H9 (cell line): ENCODE measurements around the gene CCR1. TPM values are rescaled to one million over a fixed set of nuclear protein-coding genes. Genes with fewer than 3 reads are reported as not detected.

ENCODE experiments used
- DNase-seq: peaks from one replicate; pipeline ENCODE4 v3.0.0-alpha.2; 2017
- H2AFZ ChIP-seq: one replicate; pipeline ENCODE4 v1.6.1; 2013; ENCODE audit warnings: mild to moderate bottlenecking, low read length, control low read depth, moderate library complexity
- H2AK5ac ChIP-seq: 2 replicates; pipeline ENCODE4 v1.6.1; 2013; ENCODE audit warnings: low read length, control low read depth, mixed read lengths; ENCODE audit not compliant: insufficient read length
- H2BK120ac ChIP-seq: one replicate; pipeline ENCODE4 v1.6.1; 2013; ENCODE audit warnings: low read depth, mild to moderate bottlenecking, low read length, control low read depth, inconsistent platforms; ENCODE audit not compliant: poor library complexity, severe bottlenecking
- H2BK12ac ChIP-seq: 2 replicates; pipeline ENCODE4 v1.6.1; 2013; ENCODE audit warnings: low read length, control low read depth, mixed read lengths, low read depth; ENCODE audit not compliant: insufficient read length
- H2BK15ac ChIP-seq: 2 replicates; pipeline ENCODE4 v1.6.1; 2013; ENCODE audit warnings: low read depth, low read length, control low read depth
- H2BK20ac ChIP-seq: one replicate; pipeline ENCODE4 v1.6.1; 2013; ENCODE audit warnings: low read depth, mild to moderate bottlenecking, low read length, control low read depth, inconsistent platforms; ENCODE audit not compliant: poor library complexity, severe bottlenecking
- H2BK5ac ChIP-seq: 2 replicates; pipeline ENCODE4 v1.6.1; 2013; ENCODE audit warnings: low read length, control low read depth, mixed read lengths; ENCODE audit not compliant: insufficient read length
- H3K14ac ChIP-seq: 2 replicates; pipeline ENCODE4 v1.6.1; 2013; ENCODE audit warnings: low read length, control low read depth; ENCODE audit not compliant: insufficient read depth
- H3K18ac ChIP-seq: 2 replicates; pipeline ENCODE4 v1.6.1; 2013; ENCODE audit warnings: low read depth, mild to moderate bottlenecking, mixed read lengths, low read length, control low read depth; ENCODE audit not compliant: insufficient read length
- H3K23ac ChIP-seq: 2 replicates; pipeline ENCODE4 v1.6.1; 2013; ENCODE audit warnings: low read length, control low read depth, mixed read lengths, low read depth; ENCODE audit not compliant: insufficient read length
- H3K23me2 ChIP-seq: 2 replicates; pipeline ENCODE4 v1.6.1; 2013; ENCODE audit warnings: low read depth, mild to moderate bottlenecking, mixed read lengths, low read length, control low read depth; ENCODE audit not compliant: insufficient read length, poor library complexity, severe bottlenecking
- H3K27ac ChIP-seq: 2 replicates; pipeline ENCODE4 v1.5.1; 2013; ENCODE audit warnings: low read length, control low read depth, mixed read lengths, low read depth; ENCODE audit not compliant: insufficient read length
- H3K27me3 ChIP-seq: 2 replicates; pipeline ENCODE4 v1.6.1; 2013; ENCODE audit warnings: low read length, control low read depth, inconsistent platforms; ENCODE audit not compliant: insufficient read depth
- H3K4ac ChIP-seq: 2 replicates; pipeline ENCODE4 v1.6.1; 2013; ENCODE audit warnings: low read depth, mild to moderate bottlenecking, control low read depth, inconsistent platforms, low read length, moderate library complexity
- H3K4me1 ChIP-seq: 2 replicates; pipeline ENCODE4 v1.6.1; 2013; ENCODE audit warnings: low read length, control low read depth, inconsistent platforms; ENCODE audit not compliant: insufficient read depth
- H3K4me2 ChIP-seq: 2 replicates; pipeline ENCODE4 v1.6.1; 2013; ENCODE audit warnings: low read length, control low read depth, mixed read lengths; ENCODE audit not compliant: insufficient read length, insufficient read depth
- H3K56ac ChIP-seq: 2 replicates; pipeline ENCODE4 v1.6.1; 2013; ENCODE audit warnings: low read depth, mild to moderate bottlenecking, mixed read lengths, low read length, control low read depth; ENCODE audit not compliant: insufficient read length
- H3K79me1 ChIP-seq: 2 replicates; pipeline ENCODE4 v1.6.1; 2013; ENCODE audit warnings: low read depth, mild to moderate bottlenecking, moderate library complexity, low read length, control low read depth, inconsistent platforms; ENCODE audit not compliant: insufficient read depth, poor library complexity, severe bottlenecking
- H3K79me2 ChIP-seq: 2 replicates; pipeline ENCODE4 v1.6.1; 2013; ENCODE audit warnings: low read length, control low read depth, inconsistent platforms; ENCODE audit not compliant: insufficient read depth
- H3K9ac ChIP-seq: 2 replicates; pipeline ENCODE4 v1.6.1; 2013; ENCODE audit warnings: low read length, control low read depth, mixed read lengths; ENCODE audit not compliant: insufficient read length; ENCODE audit errors: extremely low read depth
- H3K9me3 ChIP-seq: one replicate; pipeline ENCODE4 v1.6.1; 2013; ENCODE audit warnings: low read depth, low read length, inconsistent platforms; ENCODE audit not compliant: control insufficient read depth
- H3T11ph ChIP-seq: one replicate; pipeline ENCODE4 v1.6.1; 2013; ENCODE audit warnings: mild to moderate bottlenecking, low read length, control low read depth, inconsistent platforms
- H4K20me1 ChIP-seq: one replicate; pipeline ENCODE4 v1.6.1; 2013; ENCODE audit not compliant: control insufficient read depth, insufficient read length, insufficient read depth
- H4K5ac ChIP-seq: 2 replicates; pipeline ENCODE4 v1.6.1; 2013; ENCODE audit warnings: low read depth, mild to moderate bottlenecking, mixed read lengths, low read length, control low read depth; ENCODE audit not compliant: insufficient read length
- H4K8ac ChIP-seq: replicated peaks from 2 replicates; pipeline ENCODE4 v1.6.1; 2013; ENCODE audit warnings: low read length, control low read depth, mixed read lengths, low read depth; ENCODE audit not compliant: insufficient read length
- H4K91ac ChIP-seq: 2 replicates; pipeline ENCODE4 v1.6.1; 2013; ENCODE audit warnings: low read depth, mild to moderate bottlenecking, moderate library complexity, mixed read lengths, low read length, control low read depth; ENCODE audit not compliant: insufficient read length
- H3K27ac Mint-ChIP-seq, 3 experiments: 2 replicates in 2 of 3; 3 replicates in 1 of 3; pipeline ENCODE4 v1.8.0; 2020 to 2021; ENCODE audit warnings: mixed read lengths in 3 of 3, mild to moderate bottlenecking in 1 of 3, moderate library complexity in 1 of 3
- H3K27me3 Mint-ChIP-seq: 2 replicates; pipeline ENCODE4 v1.8.0; 2021; ENCODE audit warnings: low read depth, mild to moderate bottlenecking, moderate library complexity, mixed read lengths
- H3K36me3 Mint-ChIP-seq, 3 experiments: 2 replicates in 2 of 3; 3 replicates in 1 of 3; pipeline ENCODE4 v1.8.0; 2020 to 2021; ENCODE audit warnings: low read depth in 3 of 3, mixed read lengths in 3 of 3; ENCODE audit not compliant: insufficient read depth in 1 of 3
- H3K4me1 Mint-ChIP-seq, 2 experiments: 2 replicates each; pipeline ENCODE4 v1.8.0; 2020; ENCODE audit warnings: mixed read lengths in 2 of 2
- H3K4me3 Mint-ChIP-seq, 2 experiments: 2 replicates in 1 of 2; 3 replicates in 1 of 2; pipeline ENCODE4 v1.8.0; 2020 to 2021; ENCODE audit warnings: mild to moderate bottlenecking in 2 of 2, mixed read lengths in 2 of 2, moderate library complexity in 1 of 2
- H3K9me3 Mint-ChIP-seq, 2 experiments: 2 replicates in 1 of 2; 3 replicates in 1 of 2; pipeline ENCODE4 v1.8.0; 2020; ENCODE audit warnings: mild to moderate bottlenecking in 2 of 2, mixed read lengths in 2 of 2, moderate library complexity in 1 of 2
- WGBS: extraction: QIAGEN DNeasy Blood & Tissue Kit; methylation state at CpG from one replicate; pipeline ENCODE4 v1.1.7; 2013; ENCODE audit warnings: missing lambda C conversion rate, low lambda C conversion rate, mixed read lengths; ENCODE audit not compliant: insufficient read length; ENCODE audit errors: extremely low coverage; 5-methylcytosine and 5-hydroxymethylcytosine counted together
- total RNA-seq: library from RNA; stranded (reverse); gene quantifications from 2 replicates; pipeline ENCODE4 v1.2.1, GENCODE V29; 2021
- TF ChIP-seq, protein P1 (sequence below): fragments of 200-600 bp; sonication (generic); conservative IDR thresholded peaks from 3 replicates; pipeline ENCODE4 v1.8.0; 2021; ENCODE audit warnings: antibody characterized with exemption, mild to moderate bottlenecking

Gene CCR1
- total RNA-seq, 1 experiment from 2014 or later = not detected

DNA sequence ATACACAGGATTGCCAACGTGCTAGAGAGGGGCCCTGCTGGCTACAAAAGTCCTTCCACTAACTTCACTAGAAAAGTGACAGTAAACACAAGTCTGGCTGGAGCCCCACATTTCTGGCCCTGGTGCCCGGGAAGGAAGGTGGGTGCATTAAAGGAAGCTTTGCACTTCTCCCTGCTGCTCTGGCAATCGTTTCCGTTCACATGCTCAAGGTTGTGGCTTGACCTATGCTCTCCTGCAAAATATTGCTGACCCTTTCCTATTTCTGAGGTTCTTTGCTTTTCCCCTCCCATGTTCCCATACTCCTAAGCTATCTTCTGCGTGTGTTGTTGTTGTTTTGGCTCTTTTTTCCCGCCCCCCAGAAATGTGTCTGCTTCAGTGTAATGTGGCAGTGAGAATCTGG, 25.1 kb upstream of the CCR1 start:
- Histone ChIP-seq H3K4me2 (no peak overlapping the region), H3K23me2 (no peaks in the 10 kb centered on the region), H3K27me3 (no peaks in the 10 kb centered on the region), H3T11ph (no peak overlapping the region), H4K20me1 (no peaks in the 10 kb centered on the region), H3K79me2 (no peaks in the 10 kb centered on the region), H3K9ac (no peak overlapping the region), H3K56ac (no peak overlapping the region), H3K18ac (no peak overlapping the region), H3K23ac (no peak overlapping the region), H2BK5ac (no peak overlapping the region), H4K91ac (no peak overlapping the region), H3K9me3 (no peaks in the 10 kb centered on the region), H2AK5ac (no peak overlapping the region), H2AFZ (no peak overlapping the region), H3K14ac (no peak overlapping the region), H4K5ac (no peak overlapping the region), H2BK120ac (no peak overlapping the region), H3K79me1 (no peaks in the 10 kb centered on the region), H4K8ac (no peak overlapping the region), H3K4me1 (no peaks in the 10 kb centered on the region), H2BK15ac (no peak overlapping the region), H3K27ac (no peak overlapping the region), H2BK12ac (no peak overlapping the region), H2BK20ac (no peak overlapping the region), H3K4ac (no peak overlapping the region)
- peaks cover 4% of the 10 kb centered on the region; the same call in 1 of the 2 replicates for H3K27me3 Mint-ChIP-seq
- DNase-seq = no peak
- no peak overlapping the region for H3K27ac Mint-ChIP-seq
- WGBS = no CpG with 5 or more reads among the region's 6 CpGs
- no peaks in the 10 kb centered on the region for H3K36me3 Mint-ChIP-seq
- H3K9me3 Mint-ChIP-seq = no peaks in the 10 kb centered on the region; a peak in 1 of 5 replicates
- TF ChIP-seq, protein P1, sequence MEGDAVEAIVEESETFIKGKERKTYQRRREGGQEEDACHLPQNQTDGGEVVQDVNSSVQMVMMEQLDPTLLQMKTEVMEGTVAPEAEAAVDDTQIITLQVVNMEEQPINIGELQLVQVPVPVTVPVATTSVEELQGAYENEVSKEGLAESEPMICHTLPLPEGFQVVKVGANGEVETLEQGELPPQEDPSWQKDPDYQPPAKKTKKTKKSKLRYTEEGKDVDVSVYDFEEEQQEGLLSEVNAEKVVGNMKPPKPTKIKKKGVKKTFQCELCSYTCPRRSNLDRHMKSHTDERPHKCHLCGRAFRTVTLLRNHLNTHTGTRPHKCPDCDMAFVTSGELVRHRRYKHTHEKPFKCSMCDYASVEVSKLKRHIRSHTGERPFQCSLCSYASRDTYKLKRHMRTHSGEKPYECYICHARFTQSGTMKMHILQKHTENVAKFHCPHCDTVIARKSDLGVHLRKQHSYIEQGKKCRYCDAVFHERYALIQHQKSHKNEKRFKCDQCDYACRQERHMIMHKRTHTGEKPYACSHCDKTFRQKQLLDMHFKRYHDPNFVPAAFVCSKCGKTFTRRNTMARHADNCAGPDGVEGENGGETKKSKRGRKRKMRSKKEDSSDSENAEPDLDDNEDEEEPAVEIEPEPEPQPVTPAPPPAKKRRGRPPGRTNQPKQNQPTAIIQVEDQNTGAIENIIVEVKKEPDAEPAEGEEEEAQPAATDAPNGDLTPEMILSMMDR = no peak
- H3K4me3 Mint-ChIP-seq = no peak overlapping the region
- no peaks in the 10 kb centered on the region for H3K4me1 Mint-ChIP-seq
